Heart left ventricle (tissue), 16 donors: Measurements from ENCODE around the gene CDC123. TPM values are rescaled to one million over a fixed set of nuclear protein-coding genes. Genes with fewer than 3 reads are reported as not detected.
A peak's percentile ranks its signal among the peaks of the same experiment; 100 is the strongest.

Experiments
- ATAC-seq, 4 donors: fragments of 200-7000 bp; cut with Tn5 transposase; one replicate each; pipeline ENCODE4 v1.9.1; 2020 to 2022; ENCODE audit warnings: moderate library complexity in 4 of 4, mild to moderate bottlenecking in 3 of 4, moderate number of reproducible peaks in 1 of 4
- DNase-seq, 5 donors: peaks; one replicate each; pipeline ENCODE4 v3.0.0-alpha.2; 2020
- H3K27ac ChIP-seq, 12 donors: fragments of 200-600 bp; sonication (generic) in 4 of 12; one replicate each; pipeline versions ENCODE4 v1.5.0 to v1.8.0; 2016 to 2022; ENCODE audit warnings: mild to moderate bottlenecking in 2 of 12
- H3K27me3 ChIP-seq, 9 donors: fragments of 200-600 bp; sonication (generic) in 2 of 9; one replicate each; pipeline versions ENCODE4 v1.5.1 to v1.8.0; 2016 to 2022; ENCODE audit warnings: mild to moderate bottlenecking in 3 of 9
- H3K36me3 ChIP-seq, 9 donors: fragments of 200-600 bp; sonication (generic) in 2 of 9; one replicate each; pipeline versions ENCODE4 v1.5.0 to v1.8.0; 2018 to 2022; ENCODE audit warnings: mild to moderate bottlenecking in 2 of 9
- H3K4me1 ChIP-seq, 12 donors: fragments of 200-600 bp; sonication (generic) in 4 of 12; one replicate each; pipeline versions ENCODE4 v1.5.0 to v1.8.0; 2016 to 2022; ENCODE audit warnings: mild to moderate bottlenecking in 3 of 12
- H3K4me3 ChIP-seq, 12 donors: fragments of 200-600 bp; sonication (generic) in 4 of 12; one replicate each; pipeline versions ENCODE4 v1.5.0 to v1.8.0; 2017 to 2022; ENCODE audit warnings: mild to moderate bottlenecking in 9 of 12, moderate library complexity in 4 of 12
- H3K9me3 ChIP-seq, 12 donors: fragments of 200-600 bp; sonication (generic) in 4 of 12; one replicate each; pipeline versions ENCODE4 v1.5.0 to v1.8.0; 2016 to 2022; ENCODE audit warnings: mild to moderate bottlenecking in 1 of 12
- CTCF ChIP-seq, 12 donors: fragments of 200-600 bp; sonication (generic) in 4 of 12; IDR thresholded peaks; one replicate each; pipeline versions ENCODE4 v1.5.0 to v1.8.0; 2018 to 2022; ENCODE audit warnings: antibody characterized with exemption in 12 of 12, mild to moderate bottlenecking in 5 of 12
- POLR2A ChIP-seq, 2 donors: fragments of 450-650 bp; IDR thresholded peaks; one replicate each; pipeline ENCODE4 v1.6.1; 2017; ENCODE audit warnings: antibody characterized with exemption in 2 of 2, mild to moderate bottlenecking in 2 of 2, moderate library complexity in 2 of 2
- WGBS, 4 donors: extraction: QIAGEN DNeasy Blood & Tissue Kit in 2 of 4; methylation state at CpG; one replicate each; pipeline versions ENCODE4 v1.1.5 to v1.1.7; 2013 to 2018; 5-methylcytosine and 5-hydroxymethylcytosine counted together
- intact Hi-C, 10 donors: fragments of 100-400 bp; cut with DNase I; formaldehyde crosslinking; loops; one replicate each; pipeline versions ENCODE4 v1.11.1 to v1.14.2; 2022
- polyA plus RNA-seq, 2 donors: library from polyadenylated mRNA; stranded (reverse); fragments of 200-250 nt; gene quantifications; one replicate each; pipeline ENCODE4 v1.2.3, GENCODE V29; 2013
- total RNA-seq, 9 donors: library from RNA; depleted of rRNA in 2 of 9; stranded (reverse); fragments of >200 nt in 2 of 9; fragmentation: NEBNext Ultra II Directional in 3 of 9; extraction: Animal tissue kit (Norgen Biotek cat#: 25700) in 3 of 9; gene quantifications; one replicate each; pipeline versions ENCODE4 v1.1.0 to v1.2.4, GENCODE V29; 2016 to 2023
- donor health status: ischemic (EF 13 %, LVEDD 7.1; RV severe dilation, severe dysfunction).
- donor health status: healthy with polysubstance abuse.
- donor health status: DM: no; HTN: yes; CAD: no.
- donor health status: DM: no; HTN: no; CAD: no.
- donor health status: ischemic (EF 25% LVEDD 6.9; RV normal size, moderate dysfunction).
- donor health status: ischemic (EF 25% LVEDD 5.7; RV mildly dilated, moderate dysfunction).
- donor health status: healthy.
- donor health status: DM: yes; HTN: yes; CAD: no.
- donor health status: ischemic (EF 35%, LVEDD 5.7; RV mildly dilated, moderate dysfunction).
- donor health status: nonischemic (EF 11% LVEDD 7.7; RV severe dilation, severe dysfunction).
- donor health status: DM: yes; HTN: yes; CAD: no.
- donor health status: PGD.
- donor health status: ischemic (EF 29% LVEDD 5.4; RV normal size, mild dysfunction).
- donor health status: nonischemic (EF 23%, LVEDD 6.1; RV moderate dilation, normal function).

The CDC123 gene
- total and polyA plus RNA-seq, 11 donors, result 21.9 to 66.3 (median 52.7) TPM

GRCh38 chr10:12194752-12195271 is 1.2 kb upstream of the CDC123 start:
- peaks cover 0 to 22% (median 16%) of the 10 kb centered on the region in 9 donors for H3K36me3 ChIP-seq
- DNase-seq (peak in 2 of 5 donors; percentile 42 to 55), ATAC-seq (peak in 3 of 4 donors; percentile 20 to 47 (median 27))
- peaks cover 0 to 55% (median 25%) of the 10 kb centered on the region in 12 donors for H3K4me1 ChIP-seq
- no peaks in the 10 kb centered on the region for H3K27me3 ChIP-seq
- intact Hi-C loops, result loop anchor here in 2 of 10 donors (2.0 to 5.0 kb wide), 2 partner anchors 64 to 68 kb away; partner anchors contain the start of gene SEC61A2 (in 1 of the 2)
- H3K4me3 ChIP-seq, result peak overlapping the region; percentile 49 to 91 (median 77)
- 4 to 6% (median 4%) methylated on average over 27 of the region's 27 CpGs for WGBS, 4 donors
- TF ChIP-seq POLR2A (IDR thresholded peaks at IDR 0.05) (no peak), CTCF (IDR thresholded peaks at IDR 0.05) (no peak)
- H3K9me3 ChIP-seq, result no peaks in the 10 kb centered on the region
- H3K27ac ChIP-seq, result peak overlapping the region in 10 of 12 donors; percentile 88 to 99 (median 92)

- 0 to 1% (median 1%) methylated on average over 12 of the region's 12 CpGs for WGBS, 4 donors
- intact Hi-C loops, result loop anchor here in 2 of 10 donors (2.0 to 5.0 kb wide), 2 partner anchors 64 to 68 kb away; partner anchors contain the start of gene SEC61A2 (in 1 of the 2)
- H3K27ac ChIP-seq, result peak overlapping the region; percentile 87 to 99 (median 92)
- no peak for TF ChIP-seq POLR2A (IDR thresholded peaks at IDR 0.05)
- TF ChIP-seq CTCF (IDR thresholded peaks at IDR 0.05), result no peak
- ATAC-seq, result no peak
- DNase-seq, result no peak
- H3K4me1 ChIP-seq, result peaks cover 0 to 55% (median 25%) of the 10 kb centered on the region in 12 donors
- H3K4me3 ChIP-seq, result peak overlapping the region; percentile 49 to 91 (median 77)
- H3K36me3 ChIP-seq, result peaks cover 0 to 23% (median 19%) of the 10 kb centered on the region in 9 donors
- no peaks in the 10 kb centered on the region for H3K27me3 ChIP-seq
- no peaks in the 10 kb centered on the region for H3K9me3 ChIP-seq
These were observed 746 bp upstream of the CDC123 start for GRCh38 chr10:12195281-12195602.

GRCh38 chr10:12196531-12197211 is 683 bp downstream of the CDC123 start:
- intact Hi-C loops, result loop anchor here in 1 of 10 donors (5.0 kb wide), 1 partner anchor 69 kb away; the partner anchor contains the start of gene SEC61A2

More at GRCh38 chr10:12196531-12197211, 683 bp downstream of the CDC123 start:
- Histone ChIP-seq H3K36me3 (peaks cover 0 to 37% (median 30%) of the 10 kb centered on the region in 9 donors), H3K4me1 (peaks cover 0 to 51% (median 25%) of the 10 kb centered on the region in 12 donors), H3K27ac (peak overlapping the region; percentile 87 to 99 (median 92)), H3K4me3 (peak overlapping the region; percentile 49 to 91 (median 77)), H3K9me3 (no peaks in the 10 kb centered on the region), H3K27me3 (no peaks in the 10 kb centered on the region)
- DNase-seq (no peak), ATAC-seq (no peak)
- WGBS, 4 donors, result 10 to 13% (median 12%) methylated on average over 15 of the region's 15 CpGs
- TF ChIP-seq POLR2A (IDR thresholded peaks at IDR 0.05) (no peak), CTCF (IDR thresholded peaks at IDR 0.05) (no peak)
